Peyer's patch (tissue), 4 donors: ENCODE data around the gene TXK. TPM values are rescaled to one million over a fixed set of nuclear protein-coding genes. Genes with fewer than 3 reads are reported as not detected.

Experiments
- DNase-seq, 3 donors: peaks; one replicate each; pipeline ENCODE4 v3.0.0-alpha.2; 2017 to 2019
- H3K27ac ChIP-seq, 4 donors: fragments of 200-600 bp; sonication (generic); one replicate each; pipeline ENCODE4 v1.5.1; 2016 to 2019
- H3K27me3 ChIP-seq, 2 donors: fragments of 200-600 bp; sonication (generic); one replicate each; pipeline ENCODE4 v1.5.1; 2019
- H3K36me3 ChIP-seq, 3 donors: fragments of 200-600 bp; sonication (generic); one replicate each; pipeline ENCODE4 v1.5.1; 2016 to 2019
- H3K4me1 ChIP-seq, 4 donors: fragments of 200-600 bp; sonication (generic); one replicate each; pipeline ENCODE4 v1.5.1; 2016 to 2019
- H3K4me3 ChIP-seq, 4 donors: fragments of 200-600 bp; sonication (generic); 1 replicate in 3 of 4; 2 replicates in 1 of 4; pipeline ENCODE4 v1.5.1; 2016 to 2019; ENCODE audit warnings: mild to moderate bottlenecking in 1 of 4
- H3K9me3 ChIP-seq, 4 donors: fragments of 200-600 bp; sonication (generic); one replicate each; pipeline ENCODE4 v1.5.1; 2016 to 2019; ENCODE audit warnings: mild to moderate bottlenecking in 1 of 4
- CTCF ChIP-seq, 6 experiments: fragments of 450-650 bp in 4 of 6; fragments of 200-600 bp in 2 of 6; sonication (generic) in 1 of 6; IDR thresholded peaks; one replicate each; pipeline ENCODE4 v1.5.1; 2017 to 2019; ENCODE audit warnings: antibody characterized with exemption in 6 of 6, mild to moderate bottlenecking in 3 of 6, moderate library complexity in 1 of 6
- POLR2A ChIP-seq, 2 donors: fragments of 450-650 bp; IDR thresholded peaks; one replicate each; pipeline ENCODE4 v1.5.1; 2017; ENCODE audit warnings: antibody characterized with exemption in 2 of 2, mild to moderate bottlenecking in 2 of 2, moderate library complexity in 2 of 2
- total RNA-seq, 4 donors: library from RNA; depleted of rRNA; stranded (reverse); fragments of >200 nt; gene quantifications; one replicate each; pipeline ENCODE4 v1.1.0, GENCODE V29; 2016

The TXK gene
- total RNA-seq, 4 donors from 2014 or later = 3.9 to 33.0 (median 9.5) TPM

GRCh38 chr4:48122756-48123155 is 11.3 kb downstream of the TXK start:
- TF ChIP-seq CTCF (IDR thresholded peaks at IDR 0.05) (no peak), POLR2A (IDR thresholded peaks at IDR 0.05) (no peak)

GRCh38 chr4:48121180-48121579 is 12.9 kb downstream of the TXK start:
- Histone ChIP-seq H3K36me3 (no peaks in the 10 kb centered on the region), H3K4me1 (no peaks in the 10 kb centered on the region), H3K27me3 (no peaks in the 10 kb centered on the region), H3K4me3 (no peak overlapping the region), H3K9me3 (no peaks in the 10 kb centered on the region), H3K27ac (no peak overlapping the region)
- no peak for DNase-seq
- TF ChIP-seq POLR2A (IDR thresholded peaks at IDR 0.05) (no peak), CTCF (IDR thresholded peaks at IDR 0.05) (no peak)

More at GRCh38 chr4:48122756-48123155, 11.3 kb downstream of the TXK start:
- H3K36me3 ChIP-seq = no peaks in the 10 kb centered on the region
- H3K9me3 ChIP-seq = no peaks in the 10 kb centered on the region
- no peak overlapping the region for H3K4me3 ChIP-seq
- H3K27ac ChIP-seq = no peak overlapping the region
- DNase-seq = no peak
- H3K27me3 ChIP-seq = no peaks in the 10 kb centered on the region
- peaks cover 0 to 1% (median 0%) of the 10 kb centered on the region in 4 donors for H3K4me1 ChIP-seq

GRCh38 chr4:48120132-48120531 is 13.9 kb downstream of the TXK start:
- Histone ChIP-seq H3K36me3 (no peaks in the 10 kb centered on the region), H3K9me3 (no peaks in the 10 kb centered on the region), H3K27me3 (no peaks in the 10 kb centered on the region), H3K4me3 (no peak overlapping the region), H3K27ac (no peak overlapping the region), H3K4me1 (no peaks in the 10 kb centered on the region)
- DNase-seq = no peak
- TF ChIP-seq POLR2A (IDR thresholded peaks at IDR 0.05) (no peak), CTCF (IDR thresholded peaks at IDR 0.05) (no peak)

GRCh38 chr4:48119646-48120045 is 14.4 kb downstream of the TXK start:
- Histone ChIP-seq H3K27me3 (no peaks in the 10 kb centered on the region), H3K9me3 (no peaks in the 10 kb centered on the region), H3K27ac (no peak overlapping the region), H3K4me1 (no peaks in the 10 kb centered on the region), H3K36me3 (no peaks in the 10 kb centered on the region), H3K4me3 (no peak overlapping the region)
- no peak for DNase-seq
- TF ChIP-seq CTCF (IDR thresholded peaks at IDR 0.05) (no peak), POLR2A (IDR thresholded peaks at IDR 0.05) (no peak)

- H3K9me3 ChIP-seq = no peaks in the 10 kb centered on the region
- no peaks in the 10 kb centered on the region for H3K36me3 ChIP-seq
- no peak for TF ChIP-seq CTCF (IDR thresholded peaks at IDR 0.05)
- TF ChIP-seq POLR2A (IDR thresholded peaks at IDR 0.05) = no peak
- H3K27me3 ChIP-seq = no peaks in the 10 kb centered on the region
- no peaks in the 10 kb centered on the region for H3K4me1 ChIP-seq
- H3K4me3 ChIP-seq = no peak overlapping the region
- DNase-seq = no peak
- H3K27ac ChIP-seq = no peak overlapping the region
Observed at GRCh38 chr4:48118081-48118480, 16.0 kb downstream of the TXK start.

GRCh38 chr4:48116582-48116981 is 17.5 kb downstream of the TXK start:
- no peak overlapping the region for H3K27ac ChIP-seq
- no peaks in the 10 kb centered on the region for H3K27me3 ChIP-seq
- no peaks in the 10 kb centered on the region for H3K36me3 ChIP-seq
- DNase-seq = no peak
- H3K4me1 ChIP-seq = no peaks in the 10 kb centered on the region
- TF ChIP-seq CTCF (IDR thresholded peaks at IDR 0.05) (no peak), POLR2A (IDR thresholded peaks at IDR 0.05) (no peak)
- H3K4me3 ChIP-seq = no peak overlapping the region
- H3K9me3 ChIP-seq = no peaks in the 10 kb centered on the region
